HT1080 (cell line): ENCODE results near the gene SAMMSON. TPM values are rescaled to one million over a fixed set of nuclear protein-coding genes. Genes with fewer than 3 reads are reported as not detected.

Experiments used
- DNase-seq: peaks from one replicate; pipeline ENCODE4 v3.0.0-alpha.2; 2015; ENCODE audit warnings: low read depth
- total RNA-seq: library from RNA; depleted of rRNA; stranded (reverse); fragments of >200 nt; shearing (Covaris generic); gene quantifications from 2 replicates; pipeline ENCODE4 v1.2.3, GENCODE V29; 2014

The SAMMSON gene
- total RNA-seq, 1 experiment from 2014 or later: 0.93 TPM

DNA sequence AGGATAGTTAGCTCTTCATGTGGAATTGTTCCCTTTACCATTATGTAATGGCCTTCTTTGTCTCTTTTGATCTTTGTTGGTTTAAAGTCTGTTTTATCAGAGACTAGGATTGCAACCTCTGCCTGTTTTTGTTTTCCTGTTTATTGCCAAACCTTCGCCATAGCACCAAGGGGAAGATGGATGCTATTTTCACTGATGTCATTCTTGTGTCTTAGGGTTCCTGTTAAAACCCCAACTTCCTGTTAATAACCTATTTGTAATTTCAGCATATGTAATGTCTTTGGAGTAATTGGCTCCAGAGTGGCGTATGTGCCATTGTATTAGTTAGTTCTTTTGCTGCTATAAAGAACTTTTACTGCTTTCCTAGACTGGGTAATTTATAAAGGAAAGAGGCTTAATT lies 10.8 kb downstream of the SAMMSON start:
- no peak for DNase-seq

- no peak for DNase-seq
These were observed 12.0 kb downstream of the SAMMSON start for GRCh38 chr3:70011582-70011981.

GRCh38 chr3:70020906-70021660 lies 21.6 kb downstream of the SAMMSON start:
- no peak for DNase-seq

- peak; percentile 31 for DNase-seq
These were observed 28.8 kb downstream of the SAMMSON start for GRCh38 chr3:70028361-70028760.

GRCh38 chr3:70038693-70039092 lies 39.2 kb downstream of the SAMMSON start:
- no peak for DNase-seq

GRCh38 chr3:70040386-70040785 lies 40.9 kb downstream of the SAMMSON start:
- DNase-seq: peak; percentile 48

DNA sequence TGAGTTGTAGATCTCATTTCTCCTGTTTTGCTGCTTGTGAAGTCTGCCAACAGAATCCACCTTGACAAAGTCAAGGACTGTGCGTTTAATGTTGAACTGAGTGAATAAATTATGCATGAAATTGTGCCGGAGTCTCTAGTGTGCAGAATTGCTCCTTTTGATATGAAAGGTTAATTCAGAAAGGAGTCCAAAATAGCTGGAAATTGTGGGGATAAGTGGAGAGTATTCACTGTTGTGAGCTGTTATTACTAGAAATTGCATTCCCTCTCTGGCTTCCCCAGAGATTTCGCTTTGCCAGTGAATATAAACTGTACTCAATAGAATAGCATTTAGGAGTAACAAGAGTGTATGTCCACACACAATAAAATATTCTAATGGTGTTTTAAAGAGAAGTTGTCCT lies 43.1 kb downstream of the SAMMSON start:
- DNase-seq: no peak

DNA sequence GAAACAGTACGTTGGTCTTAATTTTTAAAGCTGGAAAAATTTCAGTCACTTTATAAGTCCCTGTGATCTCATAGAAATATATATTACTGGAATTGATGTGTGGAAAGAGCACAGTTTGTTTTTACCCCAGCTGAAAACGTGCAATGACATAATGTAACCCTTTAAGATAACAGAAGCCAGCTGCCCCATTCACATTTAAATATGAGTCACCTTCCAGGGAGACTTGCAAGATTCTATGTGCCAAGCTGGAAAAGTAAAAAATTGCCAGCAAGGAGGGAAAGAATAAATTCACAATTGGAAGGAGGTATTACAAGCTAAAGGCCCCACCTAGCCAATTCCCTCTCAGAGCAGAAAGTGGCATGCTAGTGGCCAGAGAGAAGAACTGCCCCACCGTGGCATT lies 50.2 kb downstream of the SAMMSON start:
- peak; percentile 58 for DNase-seq

DNA sequence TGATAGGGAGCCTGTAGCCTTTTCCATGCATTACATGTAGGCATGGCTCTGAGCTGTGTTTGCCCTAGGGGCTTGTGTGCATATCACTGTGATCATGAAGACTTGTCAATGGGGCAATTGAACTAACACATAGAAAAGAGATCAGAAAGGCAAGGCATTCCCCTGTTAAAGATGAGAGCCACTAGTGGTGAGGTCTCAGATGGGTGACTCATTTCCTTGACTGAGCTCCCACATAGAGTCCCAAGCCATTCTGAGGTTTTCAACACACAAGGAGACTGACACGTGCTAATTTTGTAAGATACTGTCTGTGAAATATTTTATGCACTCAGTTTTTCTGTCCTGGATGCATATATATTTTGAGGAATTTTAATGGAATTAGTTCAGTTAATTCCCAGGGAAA lies 53.8 kb downstream of the SAMMSON start:
- DNase-seq: peak; percentile 80

- no peak for DNase-seq
These were observed 56.5 kb downstream of the SAMMSON start for GRCh38 chr3:70056081-70056480.

- DNase-seq: no peak
These were observed 57.9 kb downstream of the SAMMSON start for GRCh38 chr3:70057426-70057825.

GRCh38 chr3:70061096-70061495 lies 61.6 kb downstream of the SAMMSON start:
- peak; percentile 40 for DNase-seq

DNA sequence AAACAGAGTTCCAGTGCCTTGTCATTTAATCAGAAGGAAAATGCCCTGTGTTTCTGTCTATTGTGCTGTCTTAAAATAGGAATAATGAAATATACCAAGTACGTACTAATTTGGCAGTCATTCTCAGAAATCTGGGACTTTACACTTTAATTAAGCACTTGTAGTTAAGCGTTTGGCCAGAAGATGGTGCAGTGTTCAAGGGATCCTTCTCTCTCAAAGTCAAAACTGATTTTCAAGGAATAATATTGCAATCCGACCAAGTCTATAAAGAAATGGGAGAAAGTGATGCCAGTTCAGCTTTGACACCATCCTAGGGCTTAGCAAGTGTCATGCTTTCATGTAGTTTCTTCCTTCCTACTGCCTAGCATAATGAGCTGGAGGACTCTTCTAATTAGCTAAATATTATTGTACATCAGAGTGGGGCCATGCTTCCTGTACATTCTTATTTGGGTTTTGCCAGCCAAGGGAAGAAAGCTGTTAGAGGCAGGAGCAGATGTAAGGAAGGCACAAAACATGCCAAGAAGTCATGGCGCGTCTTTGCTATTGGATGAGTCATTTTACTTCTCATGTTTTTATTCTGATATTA lies 64.8 kb downstream of the SAMMSON start:
- no peak for DNase-seq

DNA sequence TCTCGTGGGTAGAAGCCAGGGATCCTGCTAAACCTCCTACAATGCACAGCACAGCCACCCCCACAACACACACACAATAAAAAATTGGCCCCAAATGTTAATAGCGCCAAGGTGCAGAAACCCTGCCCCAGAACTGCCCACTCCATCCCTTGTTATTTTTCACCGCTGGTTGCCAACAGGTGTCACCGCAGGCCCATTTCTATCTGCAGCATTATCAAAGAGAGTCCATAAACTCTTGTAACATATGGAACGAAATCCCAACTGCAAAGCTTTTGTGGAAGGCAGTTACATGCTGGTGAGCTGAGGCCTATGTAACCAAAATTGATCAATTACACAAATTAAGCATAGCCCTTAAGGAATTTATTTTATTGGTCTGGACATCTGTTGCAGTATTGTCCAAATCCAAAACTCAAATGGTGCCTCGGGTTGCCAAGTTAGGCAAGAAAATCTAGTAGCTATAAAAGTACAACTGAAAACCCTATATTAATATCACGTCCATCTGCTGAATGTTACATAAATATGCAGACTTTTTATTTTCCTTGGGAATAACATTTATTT lies 66.2 kb downstream of the SAMMSON start:
- no peak for DNase-seq

DNA sequence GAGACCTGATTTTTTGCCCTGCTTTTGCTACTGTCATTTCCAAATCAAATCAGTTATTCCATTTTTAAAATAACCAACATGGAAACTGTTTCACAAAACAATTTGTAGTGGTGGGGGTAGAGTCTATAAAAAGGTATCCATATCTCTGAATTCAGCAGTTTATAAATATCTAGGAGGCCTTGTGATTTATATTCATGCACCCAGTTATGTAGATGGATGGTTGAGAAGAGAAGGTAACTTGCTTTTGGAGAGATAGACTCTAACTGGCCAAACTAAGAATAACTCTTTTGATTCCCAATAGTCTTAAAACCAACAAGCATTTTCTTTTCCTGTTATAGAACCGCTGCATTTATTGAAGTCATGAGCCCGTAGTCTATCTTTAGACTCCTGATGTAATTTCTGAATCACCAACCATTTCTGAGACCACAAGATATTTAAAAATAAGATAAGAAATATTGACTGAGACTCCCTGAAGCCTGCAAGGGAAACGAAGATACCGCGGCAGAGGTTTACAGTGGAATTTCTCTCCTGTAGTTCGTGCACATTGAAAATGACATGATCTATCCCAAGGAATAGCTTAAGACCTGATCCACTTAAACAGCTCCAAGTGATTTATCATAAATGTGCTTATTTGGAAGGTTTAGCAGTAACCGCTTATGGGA lies 68.5 kb downstream of the SAMMSON start:
- peak; percentile 36 for DNase-seq

GRCh38 chr3:70069557-70069956 lies 70.0 kb downstream of the SAMMSON start:
- DNase-seq: no peak

DNA sequence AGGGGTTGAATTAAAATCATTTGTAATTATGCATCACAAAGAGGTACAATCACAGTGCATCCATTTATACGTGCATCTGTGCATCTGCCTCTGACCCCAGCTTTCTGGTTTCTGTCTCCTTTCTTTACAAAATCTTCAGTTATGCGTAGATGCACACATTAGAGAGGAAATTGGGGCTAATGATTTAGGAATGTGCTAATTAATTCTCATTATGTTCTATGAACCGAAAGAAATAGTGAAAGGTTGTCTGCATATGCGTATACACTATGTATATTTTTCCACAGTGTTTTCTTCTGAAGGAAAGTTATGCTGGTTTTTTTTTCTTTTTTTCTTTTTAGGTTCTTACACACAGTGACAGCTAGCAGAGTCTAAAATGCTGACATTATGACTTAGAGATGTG lies 71.6 kb downstream of the SAMMSON start:
- DNase-seq: no peak

- no peak for DNase-seq
These were observed 72.6 kb downstream of the SAMMSON start for GRCh38 chr3:70072180-70072579.

- DNase-seq: no peak
These were observed 73.2 kb downstream of the SAMMSON start for GRCh38 chr3:70072754-70073153.

DNA sequence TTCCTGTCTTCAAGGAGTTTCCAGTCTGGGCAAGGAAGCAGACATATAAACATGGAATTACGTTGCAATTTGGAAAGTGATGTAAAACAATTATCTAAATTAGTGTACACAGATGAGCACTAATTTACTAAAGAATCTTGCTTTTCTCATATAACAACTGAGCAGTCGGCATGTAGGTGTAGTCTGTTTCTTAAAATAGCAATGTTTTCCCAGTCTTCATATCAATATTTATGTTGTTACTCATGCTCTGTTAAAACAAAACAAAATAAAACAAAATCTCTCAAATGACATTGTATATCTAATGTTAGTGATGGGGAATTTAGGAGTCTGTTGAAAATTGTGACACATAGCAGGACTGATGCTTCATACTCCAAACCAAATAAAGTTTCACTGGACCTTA lies 75.6 kb downstream of the SAMMSON start:
- DNase-seq: no peak

GRCh38 chr3:70076396-70076795 lies 76.9 kb downstream of the SAMMSON start:
- no peak for DNase-seq

DNA sequence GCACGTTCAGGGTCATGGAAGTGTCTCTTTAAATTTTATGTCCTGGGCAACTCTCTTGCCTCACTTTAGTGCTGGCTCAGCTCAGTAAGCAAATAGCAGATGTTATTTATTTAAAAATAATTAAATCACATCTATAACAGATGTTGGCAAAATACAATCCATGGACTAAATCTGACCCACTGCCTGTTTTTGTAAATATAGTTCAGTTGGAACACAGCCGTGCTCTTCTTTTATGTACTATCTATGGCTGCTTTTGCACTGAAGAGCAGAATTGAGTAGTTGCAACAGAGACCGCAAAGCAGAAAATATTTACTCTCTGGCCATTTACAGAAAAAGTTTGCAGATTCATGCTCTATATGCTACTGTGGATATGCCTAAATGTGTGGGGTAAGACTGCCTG lies 79.2 kb downstream of the SAMMSON start:
- DNase-seq: no peak
